Activated CD8-positive, alpha-beta T cell treated with anti-CD3 and anti-CD28 coated beads for 36 hours (primary cell): ENCODE data around the gene PDLIM3. TPM values are rescaled to one million over a fixed set of nuclear protein-coding genes. Genes with fewer than 3 reads are reported as not detected.

Experiments used
- ATAC-seq: fragments of 200-7000 bp; cut with Tn5 transposase; one replicate; pipeline ENCODE4 v1.10.0; 2021; ENCODE audit warnings: mild to moderate bottlenecking, moderate library complexity
- CTCF ChIA-PET: fragments of 350-600 bp; sonication (Branson Sonifier 250); formaldehyde crosslinking; loops from one replicate; lab custom pipeline; 2021; ENCODE audit warnings: antibody characterized with exemption; lab: Charles Lee
- POLR2A ChIA-PET: fragments of 350-600 bp; sonication (Branson Sonifier 250); formaldehyde crosslinking; loops from one replicate; lab custom pipeline; 2021; ENCODE audit warnings: antibody characterized with exemption; lab: Charles Lee
- DNase-seq: peaks from one replicate; pipeline ENCODE4 v3.0.0-alpha.2; 2020
- H3K27ac Mint-ChIP-seq: one replicate; pipeline ENCODE4 v1.8.0; 2021; ENCODE audit warnings: mild to moderate bottlenecking, mixed read lengths
- H3K27me3 Mint-ChIP-seq: one replicate; pipeline ENCODE4 v1.8.0; 2021; ENCODE audit warnings: mixed read lengths
- H3K36me3 Mint-ChIP-seq: one replicate; pipeline ENCODE4 v1.8.0; 2021; ENCODE audit warnings: low read depth, mixed read lengths
- H3K4me1 Mint-ChIP-seq: one replicate; pipeline ENCODE4 v1.8.0; 2021; ENCODE audit warnings: low read depth, mixed read lengths
- H3K4me3 Mint-ChIP-seq: one replicate; pipeline ENCODE4 v1.8.0; 2021; ENCODE audit warnings: mild to moderate bottlenecking, moderate library complexity, mixed read lengths
- H3K9me3 Mint-ChIP-seq: one replicate; pipeline ENCODE4 v1.8.0; 2021; ENCODE audit warnings: mixed read lengths
- intact Hi-C: fragments of 100-400 bp; cut with micrococcal nuclease; formaldehyde crosslinking; loops from one replicate; pipeline ENCODE4 v1.10.0; 2022
- total RNA-seq, 2 experiments: library from RNA; stranded (reverse); gene quantifications; one replicate each; pipeline ENCODE4 v1.2.3, GENCODE V29; 2021
- TF ChIP-seq, protein P1 (sequence below): fragments of 200-600 bp; IDR thresholded peaks from one replicate; pipeline ENCODE4 v1.8.0; 2022; ENCODE audit warnings: antibody characterized with exemption, mild to moderate bottlenecking

Gene PDLIM3
- total RNA-seq, 2 experiments from 2014 or later = not detected

DNA sequence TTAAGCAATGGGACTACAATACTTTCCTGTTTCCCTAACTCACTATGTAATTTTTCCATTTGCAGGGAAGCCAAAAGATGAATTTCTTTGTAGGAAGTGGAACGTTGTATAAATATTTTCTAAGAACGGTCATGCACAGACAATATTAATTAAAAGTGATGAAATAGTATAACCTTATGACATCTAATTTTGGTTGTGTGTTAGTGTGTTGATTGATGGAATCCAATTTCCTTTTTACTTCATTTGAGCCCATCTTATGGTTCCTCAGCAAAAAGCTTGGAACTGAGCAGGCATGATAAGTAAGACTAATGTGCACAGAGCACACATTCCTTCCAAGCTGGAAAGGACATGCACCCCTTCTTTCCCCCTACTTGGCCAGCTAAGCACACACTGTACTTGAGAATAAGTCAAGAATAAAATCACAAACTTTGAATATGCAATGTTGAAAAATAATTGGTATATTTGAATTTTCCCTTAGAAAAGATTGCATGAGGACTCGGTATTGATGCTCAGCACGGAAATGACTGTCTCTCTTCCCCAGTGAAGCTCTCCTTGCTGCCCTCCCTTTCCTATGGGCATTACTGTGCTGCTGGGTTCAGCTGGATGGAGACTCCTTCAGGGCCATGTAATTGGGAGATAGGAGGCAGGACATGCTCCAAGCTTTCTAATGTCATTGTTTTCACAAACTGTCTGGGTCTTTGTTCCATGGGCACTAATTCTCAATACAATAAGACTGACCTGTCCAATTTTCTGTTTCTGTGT is 19.2 kb upstream of the PDLIM3 start:
- Mint-ChIP-seq H3K4me3 (no peak overlapping the region), H3K9me3 (no peaks in the 10 kb centered on the region), H3K4me1 (no peaks in the 10 kb centered on the region), H3K36me3 (no peaks in the 10 kb centered on the region), H3K27me3 (peaks cover 25% of the 10 kb centered on the region), H3K27ac (no peak overlapping the region)
- ChIA-PET POLR2A (no interaction called here), CTCF (interaction anchor here (1.8 kb wide), 1 partner anchor 43 kb away, joined by 6 read pairs; no protein-coding TSS in a partner anchor)
- ATAC-seq = no peak
- no peak for DNase-seq
- TF ChIP-seq, protein P1, sequence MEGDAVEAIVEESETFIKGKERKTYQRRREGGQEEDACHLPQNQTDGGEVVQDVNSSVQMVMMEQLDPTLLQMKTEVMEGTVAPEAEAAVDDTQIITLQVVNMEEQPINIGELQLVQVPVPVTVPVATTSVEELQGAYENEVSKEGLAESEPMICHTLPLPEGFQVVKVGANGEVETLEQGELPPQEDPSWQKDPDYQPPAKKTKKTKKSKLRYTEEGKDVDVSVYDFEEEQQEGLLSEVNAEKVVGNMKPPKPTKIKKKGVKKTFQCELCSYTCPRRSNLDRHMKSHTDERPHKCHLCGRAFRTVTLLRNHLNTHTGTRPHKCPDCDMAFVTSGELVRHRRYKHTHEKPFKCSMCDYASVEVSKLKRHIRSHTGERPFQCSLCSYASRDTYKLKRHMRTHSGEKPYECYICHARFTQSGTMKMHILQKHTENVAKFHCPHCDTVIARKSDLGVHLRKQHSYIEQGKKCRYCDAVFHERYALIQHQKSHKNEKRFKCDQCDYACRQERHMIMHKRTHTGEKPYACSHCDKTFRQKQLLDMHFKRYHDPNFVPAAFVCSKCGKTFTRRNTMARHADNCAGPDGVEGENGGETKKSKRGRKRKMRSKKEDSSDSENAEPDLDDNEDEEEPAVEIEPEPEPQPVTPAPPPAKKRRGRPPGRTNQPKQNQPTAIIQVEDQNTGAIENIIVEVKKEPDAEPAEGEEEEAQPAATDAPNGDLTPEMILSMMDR = no peak
- intact Hi-C loops = no loop called here

DNA sequence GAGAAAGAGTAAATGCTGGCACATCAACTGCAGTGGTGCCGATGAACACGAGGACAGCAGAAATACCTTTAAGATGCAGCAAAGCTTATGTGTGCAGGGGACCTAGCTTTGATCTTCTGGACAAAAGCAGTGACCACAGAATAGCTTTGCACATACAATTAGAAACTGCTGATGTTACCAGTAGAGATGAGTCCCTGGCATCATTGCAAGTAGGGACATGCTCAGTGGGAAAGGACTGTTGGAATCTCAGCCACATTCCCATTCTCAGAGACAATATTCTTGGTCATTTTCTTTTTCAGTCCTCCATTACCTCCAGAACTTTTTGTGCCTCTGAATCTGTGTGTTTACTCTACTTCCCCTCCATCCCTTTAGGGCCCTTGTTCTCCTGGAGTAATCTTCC is 16.9 kb upstream of the PDLIM3 start:
- ChIA-PET POLR2A (no interaction called here), CTCF (no interaction called here)
- DNase-seq (no peak), ATAC-seq (no peak)
- intact Hi-C loops = no loop called here
- Mint-ChIP-seq H3K27me3 (peaks cover 11% of the 10 kb centered on the region), H3K4me3 (no peak overlapping the region), H3K4me1 (no peaks in the 10 kb centered on the region), H3K9me3 (no peaks in the 10 kb centered on the region), H3K27ac (no peak overlapping the region), H3K36me3 (no peaks in the 10 kb centered on the region)
- TF ChIP-seq, protein P1 = no peak

- H3K4me3 Mint-ChIP-seq = no peak overlapping the region
- ChIA-PET CTCF (interaction anchor here (0.7 kb wide), 1 partner anchor 14 kb away, joined by 3 read pairs; no protein-coding TSS in a partner anchor), POLR2A (interaction anchor here (0.7 kb wide), 1 partner anchor 11 kb away, joined by 3 read pairs; no protein-coding TSS in a partner anchor)
- ATAC-seq = no peak
- no peaks in the 10 kb centered on the region for H3K4me1 Mint-ChIP-seq
- intact Hi-C loops = no loop called here
- H3K36me3 Mint-ChIP-seq = no peaks in the 10 kb centered on the region
- TF ChIP-seq, protein P1 = no peak
- peaks cover 7% of the 10 kb centered on the region for H3K27me3 Mint-ChIP-seq
- no peak for DNase-seq
- H3K27ac Mint-ChIP-seq = no peak overlapping the region
- H3K9me3 Mint-ChIP-seq = no peaks in the 10 kb centered on the region
These were observed 15.6 kb upstream of the PDLIM3 start for GRCh38 chr4:185550933-185551332.

GRCh38 chr4:185549095-185549639 is 13.9 kb upstream of the PDLIM3 start:
- no peak for DNase-seq
- H3K4me3 Mint-ChIP-seq = no peak overlapping the region

More at GRCh38 chr4:185549095-185549639, 13.9 kb upstream of the PDLIM3 start:
- TF ChIP-seq, protein P1 = no peak
- ATAC-seq = no peak
- Mint-ChIP-seq H3K4me1 (no peaks in the 10 kb centered on the region), H3K27ac (no peak overlapping the region), H3K36me3 (no peaks in the 10 kb centered on the region), H3K9me3 (no peaks in the 10 kb centered on the region), H3K27me3 (peaks cover 2% of the 10 kb centered on the region)
- CTCF ChIA-PET = no interaction called here
- POLR2A ChIA-PET = no interaction called here
- intact Hi-C loops = no loop called here
